SK-MEL-5 (cell line): ENCODE measurements around the gene TAGLN2. TPM values are rescaled to one million over a fixed set of nuclear protein-coding genes. Genes with fewer than 3 reads are reported as not detected.

Experiments used
- DNase-seq: peaks from one replicate; pipeline ENCODE4 v3.0.0-alpha.2; 2016; ENCODE audit warnings: low read depth, low spot score
- in situ Hi-C: cut with HindIII; loops from 2 replicates; pipeline ENCODE4 v1.10.0; 2016; ENCODE audit warnings: low sequenced_read_pairs, high pct_unique_total_duplicates, low pct_unique_long_range_greater_than_20kb
- small RNA-seq, 2 experiments: library from RNA; depleted of rRNA; stranded (forward); fragments of <200 nt; gene quantifications; one replicate each; pipeline ENCODE3, GENCODE V24; 2014
- total RNA-seq: library from RNA; depleted of rRNA; stranded (reverse); fragments of >200 nt; shearing (Covaris generic); gene quantifications from 2 replicates; pipeline ENCODE4 v1.2.3, GENCODE V29; 2014; rRNA removed

Gene TAGLN2
- total RNA-seq, 1 experiment from 2014 or later = 122 TPM

GRCh38 chr1:159877695-159878444 is 47.4 kb downstream of the TAGLN2 start:
- in situ Hi-C loops = loop anchor here (25.0 kb wide), 1 partner anchor 91 kb away; the partner anchor contains the start of gene DUSP23
- no peak for DNase-seq

GRCh38 chr1:159873530-159874143 is 51.7 kb downstream of the TAGLN2 start:
- no peak for DNase-seq
- in situ Hi-C loops = no loop called here

DNA sequence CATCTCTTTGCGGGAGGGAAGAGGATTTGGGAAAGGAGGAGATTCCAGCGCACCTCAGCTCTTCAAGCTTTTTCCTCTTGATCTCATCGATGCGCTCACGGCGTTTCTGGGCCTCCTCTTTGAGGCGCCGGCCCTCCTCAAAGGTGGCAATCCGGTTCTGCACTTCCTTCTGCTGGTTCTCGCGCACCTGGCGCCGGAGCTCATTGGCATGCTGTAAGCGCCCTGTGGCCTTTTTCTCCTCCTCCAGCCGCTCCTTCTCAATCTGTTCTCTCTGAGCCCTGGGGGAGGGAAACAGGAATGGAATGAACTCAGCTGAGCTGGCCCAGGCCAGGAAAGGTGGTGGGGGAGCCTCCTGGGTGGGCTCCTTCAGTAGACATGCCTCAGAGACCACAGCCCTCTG is 52.4 kb downstream of the TAGLN2 start:
- in situ Hi-C loops = no loop called here
- DNase-seq = no peak

GRCh38 chr1:159870704-159871103 is 54.6 kb downstream of the TAGLN2 start:
- in situ Hi-C loops = no loop called here
- no peak for DNase-seq

DNA sequence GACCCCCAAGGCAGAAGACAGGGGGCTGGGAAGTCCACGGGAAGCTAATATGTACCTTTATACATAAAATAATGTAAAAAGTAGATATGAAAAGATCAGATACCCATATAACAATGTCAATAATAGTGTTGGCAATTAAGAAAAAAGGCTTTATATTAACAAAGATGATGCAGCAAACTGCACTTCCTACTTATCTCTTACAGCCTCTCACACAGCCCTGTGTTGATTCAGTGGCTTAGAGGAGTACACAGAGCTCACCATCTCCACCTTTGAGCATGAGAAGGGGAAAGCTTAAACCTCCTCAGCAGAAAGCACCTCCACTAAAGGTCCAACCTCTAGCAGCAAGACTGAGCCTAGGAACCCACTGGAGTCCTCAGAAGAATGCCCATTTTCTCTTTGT is 55.7 kb downstream of the TAGLN2 start:
- in situ Hi-C loops = no loop called here

GRCh38 chr1:159869173-159869572 is 56.1 kb downstream of the TAGLN2 start:
- no peak for DNase-seq
- in situ Hi-C loops = no loop called here

More for the DNA sequence above, 55.7 kb downstream of the TAGLN2 start:
- no peak for DNase-seq

DNA sequence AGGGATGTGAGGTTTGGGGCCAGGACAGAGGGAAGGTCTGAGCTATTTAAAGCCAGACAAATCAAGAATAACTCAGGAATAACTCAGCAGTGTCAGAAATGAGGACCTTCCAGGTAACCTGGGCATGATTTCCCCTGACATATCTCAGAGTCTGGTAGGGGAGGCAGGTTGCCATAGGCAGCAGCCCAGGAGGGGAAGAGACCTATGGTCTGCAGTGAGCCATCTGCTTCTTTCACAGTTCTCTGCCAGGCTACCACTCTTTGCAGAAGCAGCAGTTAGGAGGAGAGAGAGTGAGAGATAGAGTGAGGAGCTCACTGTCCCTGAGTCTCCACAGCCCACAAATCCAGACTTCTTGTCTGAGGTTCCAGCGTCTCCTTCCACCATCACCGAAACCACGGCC is 56.5 kb downstream of the TAGLN2 start:
- no peak for DNase-seq
- in situ Hi-C loops = no loop called here

Small RNA genes within 50 kb of the gene (small RNA-seq; reads per million reads assigned to genes)
- gene MIR4259 = 0 reads per million in 2 experiments

Other genes starting within 250 kb of the TAGLN2 start
- not detected in 2 replicates for gene CRP, start 210.9 kb downstream of the TAGLN2 start, total RNA-seq
- 59.0 and 78.8 TPM in 2 replicates for gene DUSP23, start 144.5 kb downstream of the TAGLN2 start, total RNA-seq
- not detected in 2 replicates for gene FCRL6, start 123.1 kb downstream of the TAGLN2 start, total RNA-seq
- not detected in 2 replicates for gene SLAMF8, start 98.6 kb downstream of the TAGLN2 start, total RNA-seq
- not detected in 2 replicates for gene VSIG8, start 62.9 kb downstream of the TAGLN2 start, total RNA-seq
- gene CFAP45, start 25.3 kb downstream of the TAGLN2 start, total RNA-seq = 0.13 and 0.56 TPM in 2 replicates
- gene IGSF9, start 20.1 kb upstream of the TAGLN2 start, total RNA-seq = not detected in 2 replicates
- gene SLAMF9, start 28.7 kb upstream of the TAGLN2 start, total RNA-seq = 13.6 and 17.9 TPM in 2 replicates
- 6.3 and 6.4 TPM in 2 replicates for gene PIGM, start 106.5 kb upstream of the TAGLN2 start, total RNA-seq
- gene KCNJ10, start 144.7 kb upstream of the TAGLN2 start, total RNA-seq = 0.11 and 0.26 TPM in 2 replicates
- not detected in 2 replicates for gene KCNJ9, start 156.0 kb upstream of the TAGLN2 start, total RNA-seq
- gene IGSF8, start 173.1 kb upstream of the TAGLN2 start, total RNA-seq = 142 and 146 TPM in 2 replicates
- gene ATP1A2, start 190.3 kb upstream of the TAGLN2 start, total RNA-seq = not detected in 2 replicates
- gene ATP1A4, start 226.1 kb upstream of the TAGLN2 start, total RNA-seq = 0.11 TPM in 1 of 2 replicates, not detected in the other